Progenitor cell of endocrine pancreas (in vitro differentiated cells): ENCODE data around the gene PRKCB. TPM values are rescaled to one million over a fixed set of nuclear protein-coding genes. Genes with fewer than 3 reads are reported as not detected.

Experiments used
- DNase-seq: peaks from one replicate; pipeline ENCODE4 v3.0.0; 2021; ENCODE audit warnings: low spot score; ENCODE audit not compliant: unreplicated experiment
- H3K27ac Mint-ChIP-seq: 2 replicates; pipeline ENCODE4 v1.8.0; 2021; ENCODE audit warnings: mild to moderate bottlenecking, moderate library complexity, mixed read lengths
- H3K27me3 Mint-ChIP-seq: 2 replicates; pipeline ENCODE4 v1.8.0; 2021; ENCODE audit warnings: mixed read lengths
- H3K36me3 Mint-ChIP-seq: 2 replicates; pipeline ENCODE4 v1.8.0; 2022; ENCODE audit warnings: mixed read lengths; ENCODE audit not compliant: insufficient read depth
- H3K4me1 Mint-ChIP-seq: 2 replicates; pipeline ENCODE4 v1.8.0; 2021; ENCODE audit warnings: low read depth, mixed read lengths
- H3K4me3 Mint-ChIP-seq: 2 replicates; pipeline ENCODE4 v1.8.0; 2021; ENCODE audit warnings: low read depth, mild to moderate bottlenecking, moderate library complexity, mixed read lengths
- H3K9me3 Mint-ChIP-seq: 2 replicates; pipeline ENCODE4 v1.8.0; 2021; ENCODE audit warnings: low read depth, mixed read lengths
- CTCF ChIP-seq: fragments of 200-600 bp; sonication (generic); IDR thresholded peaks from one replicate; pipeline ENCODE4 v1.5.0; 2021; ENCODE audit warnings: antibody characterized with exemption, mild to moderate bottlenecking; ENCODE audit not compliant: unreplicated experiment
- total RNA-seq: library from RNA; stranded (reverse); gene quantifications from 2 replicates; pipeline ENCODE4 v1.2.1, GENCODE V29; 2021

Gene PRKCB
- total RNA-seq, 1 donor from 2014 or later = 0.36 TPM

GRCh38 chr16:23924128-23924527, 88.3 kb downstream of the PRKCB start:
- no peak for TF ChIP-seq CTCF
- Mint-ChIP-seq H3K9me3 (no peaks in the 10 kb centered on the region), H3K4me1 (no peaks in the 10 kb centered on the region), H3K4me3 (no peak overlapping the region), H3K27ac (no peak overlapping the region), H3K27me3 (peaks cover 76% of the 10 kb centered on the region), H3K36me3 (no peaks in the 10 kb centered on the region)
- no peak for DNase-seq

- no peak for DNase-seq
- no peak overlapping the region for H3K27ac Mint-ChIP-seq
- no peak overlapping the region for H3K4me3 Mint-ChIP-seq
- no peaks in the 10 kb centered on the region for H3K9me3 Mint-ChIP-seq
- no peaks in the 10 kb centered on the region for H3K36me3 Mint-ChIP-seq
- peaks cover 80% of the 10 kb centered on the region for H3K27me3 Mint-ChIP-seq
- no peak for TF ChIP-seq CTCF
- H3K4me1 Mint-ChIP-seq = no peaks in the 10 kb centered on the region
Observed at GRCh38 chr16:23927796-23928195, 92.0 kb downstream of the PRKCB start.

GRCh38 chr16:23929237-23929636, 93.5 kb downstream of the PRKCB start:
- Mint-ChIP-seq H3K9me3 (no peaks in the 10 kb centered on the region), H3K27me3 (peaks cover 81% of the 10 kb centered on the region), H3K27ac (no peak overlapping the region), H3K4me1 (no peaks in the 10 kb centered on the region), H3K36me3 (no peaks in the 10 kb centered on the region), H3K4me3 (no peak overlapping the region)
- DNase-seq = no peak
- no peak for TF ChIP-seq CTCF

- H3K27ac Mint-ChIP-seq = no peak overlapping the region
- no peak overlapping the region for H3K4me3 Mint-ChIP-seq
- no peaks in the 10 kb centered on the region for H3K36me3 Mint-ChIP-seq
- no peaks in the 10 kb centered on the region for H3K4me1 Mint-ChIP-seq
- TF ChIP-seq CTCF = no peak
- H3K9me3 Mint-ChIP-seq = no peaks in the 10 kb centered on the region
- peaks cover 82% of the 10 kb centered on the region for H3K27me3 Mint-ChIP-seq
- DNase-seq = no peak
Observed at GRCh38 chr16:23929856-23930255, 94.1 kb downstream of the PRKCB start.

- H3K27me3 Mint-ChIP-seq = peaks cover 84% of the 10 kb centered on the region
- H3K4me1 Mint-ChIP-seq = no peaks in the 10 kb centered on the region
- no peaks in the 10 kb centered on the region for H3K36me3 Mint-ChIP-seq
- TF ChIP-seq CTCF = no peak
- no peak overlapping the region for H3K4me3 Mint-ChIP-seq
- no peak overlapping the region for H3K27ac Mint-ChIP-seq
- no peak for DNase-seq
- no peaks in the 10 kb centered on the region for H3K9me3 Mint-ChIP-seq
Observed at GRCh38 chr16:23930791-23931190, 95.0 kb downstream of the PRKCB start.
